Adrenal gland (tissue), 5 donors: ENCODE measurements around the gene TFG.

Source experiments
- CTCF ChIP-seq, 6 experiments: fragments of 450-650 bp in 4 of 6; fragments of 200-600 bp in 2 of 6; sonication (generic) in 1 of 6; IDR thresholded peaks; 1 replicate in 5 of 6; 2 replicates in 1 of 6; pipeline versions ENCODE4 v1.5.1 to v1.8.0; 2016 to 2021; ENCODE audit warnings: antibody characterized with exemption in 6 of 6, mild to moderate bottlenecking in 2 of 6, moderate library complexity in 1 of 6
- POLR2A ChIP-seq, 2 donors: fragments of 450-650 bp; IDR thresholded peaks; one replicate each; pipeline ENCODE4 v1.6.1; 2017; ENCODE audit warnings: antibody characterized with exemption in 2 of 2, mild to moderate bottlenecking in 2 of 2, moderate library complexity in 1 of 2
- donor health status: DM: no; HTN: no; CAD: no.

GRCh38 chr3:100665230-100665629, 44.1 kb upstream of the TFG start:
- no peak for TF ChIP-seq CTCF (IDR thresholded peaks at IDR 0.05)
- no peak for TF ChIP-seq POLR2A (IDR thresholded peaks at IDR 0.05)
